ENCODE data around the gene SEMA5A.

- TF ChIP-seq CTCF (IDR thresholded peaks at IDR 0.05) = no peak
- no peak for TF ChIP-seq POLR2AphosphoS5 (IDR thresholded peaks at IDR 0.05; ENCODE audit: insufficient read depth in 1 of 2, low read depth in 1 of 2)
- TF ChIP-seq POLR2A (IDR thresholded peaks at IDR 0.05) = no peak
These were observed 296.6 kb downstream of the SEMA5A start for GRCh38 chr5:9249231-9249630.
